SU-DHL-6 (cell line): ENCODE measurements around the gene CBY1.
A peak's percentile ranks its signal among the peaks of the same experiment; 100 is the strongest.

Experiments
- H2AFZ ChIP-seq: fragments of 200-600 bp; sonication (generic); 2 replicates; pipeline ENCODE4 v1.6.1; 2014; ENCODE audit warnings: low read depth, mild to moderate bottlenecking, moderate library complexity, mixed read lengths, antibody characterized with exemption, low read length; ENCODE audit not compliant: severe bottlenecking
- H3F3A ChIP-seq: fragments of 200-600 bp; shearing (Covaris generic); 2 replicates; pipeline ENCODE4 v1.6.0; 2016; ENCODE audit warnings: antibody characterized with exemption, mild to moderate bottlenecking; ENCODE audit not compliant: insufficient read depth
- H3K27ac ChIP-seq: fragments of 200-600 bp; sonication (generic); 2 replicates; pipeline ENCODE4 v1.5.1; 2016; ENCODE audit warnings: low read depth, mild to moderate bottlenecking, low read length, moderate library complexity, mixed read lengths
- H3K27me3 ChIP-seq: fragments of 200-600 bp; sonication (generic), shearing (Covaris generic); 2 replicates; pipeline ENCODE4 v1.6.0; 2014; ENCODE audit warnings: mild to moderate bottlenecking, low read length
- H3K36me3 ChIP-seq: fragments of 200-600 bp; sonication (generic); 2 replicates; pipeline ENCODE4 v1.6.1; 2014; ENCODE audit warnings: mild to moderate bottlenecking, low read length, mixed read lengths
- H3K4me2 ChIP-seq: fragments of 300-600, 200-600 bp; shearing (Covaris generic), sonication (generic); 2 replicates; pipeline ENCODE4 v1.6.0; 2014; ENCODE audit warnings: low read length, low read depth, mild to moderate bottlenecking; ENCODE audit not compliant: poor library complexity, severe bottlenecking
- H3K4me3 ChIP-seq: fragments of 200-600 bp; sonication (generic); 2 replicates; pipeline ENCODE4 v1.5.1; 2014; ENCODE audit warnings: antibody characterized with exemption, low read length, mild to moderate bottlenecking, mixed read lengths; ENCODE audit not compliant: insufficient read depth, poor library complexity, severe bottlenecking
- H3K79me2 ChIP-seq: fragments of 200-600 bp; sonication (generic); 2 replicates; pipeline ENCODE4 v1.6.1; 2014; ENCODE audit warnings: mild to moderate bottlenecking, low read length, moderate library complexity; ENCODE audit not compliant: insufficient read depth
- H3K9ac ChIP-seq: fragments of 200-600 bp; sonication (generic); 2 replicates; pipeline ENCODE4 v1.7.0; 2014; ENCODE audit warnings: mild to moderate bottlenecking, low read length
- H3K9me2 ChIP-seq: fragments of 200-600 bp; sonication (generic); replicated peaks from 2 replicates; pipeline ENCODE4 v1.6.1; 2014; ENCODE audit warnings: low read length; ENCODE audit not compliant: insufficient read depth
- H3K9me3 ChIP-seq: fragments of 200-600 bp; sonication (generic); 2 replicates; pipeline ENCODE4 v1.6.1; 2014; ENCODE audit warnings: low read length, mixed read lengths; ENCODE audit not compliant: insufficient read depth
- H4K20me1 ChIP-seq: fragments of 200-600 bp; sonication (generic); 2 replicates; pipeline ENCODE4 v1.6.1; 2014; ENCODE audit warnings: low read depth, mild to moderate bottlenecking, antibody characterized with exemption, low read length, moderate library complexity, mixed read lengths
- CTCF ChIP-seq: fragments of 200-600 bp; sonication (generic); IDR thresholded peaks from one replicate; pipeline ENCODE4 v1.5.1; 2017; ENCODE audit warnings: antibody characterized with exemption, mild to moderate bottlenecking, low read length, moderate library complexity; ENCODE audit not compliant: insufficient read depth, poor library complexity, severe bottlenecking
- EZH2phosphoT487 ChIP-seq: fragments of 200-600 bp; sonication (generic), shearing (Covaris generic); conservative IDR thresholded peaks from 2 replicates; pipeline ENCODE4 v1.6.1; 2018; ENCODE audit warnings: mild to moderate bottlenecking, antibody characterized with exemption, low read length, moderate library complexity, mixed read lengths

Gene CBY1

GRCh38 chr22:38700789-38701628 lies 44.6 kb downstream of the CBY1 start, which contains the start of gene JOSD1:
JOSD1 (minus strand) TSS chr22:38700943; CDS start chr22:38699987, 956 bp downstream.
- peak within 1 kb of the TSS; percentile 89 for H3K4me3 ChIP-seq
- H3K4me2 ChIP-seq, result peak within 1 kb of the TSS; percentile 100
- H3K9me2 ChIP-seq, result no peaks in the 10 kb centered on the region
- peaks cover 45% of the 10 kb centered on the region for H3K79me2 ChIP-seq
- peaks cover 8% of the 10 kb centered on the region; the same call in 1 of the 2 replicates for H3F3A ChIP-seq
- no peaks in the 10 kb centered on the region for H3K36me3 ChIP-seq
- H4K20me1 ChIP-seq, result no peaks in the 10 kb centered on the region
- H3K27me3 ChIP-seq, result no peaks in the 10 kb centered on the region
- no peaks in the 10 kb centered on the region for H3K9me3 ChIP-seq
- H3K9ac ChIP-seq, result peak within 1 kb of the TSS; percentile 98
- H2AFZ ChIP-seq, result peak within 1 kb of the TSS; percentile 78
- no peak for TF ChIP-seq EZH2phosphoT487
- no peak for TF ChIP-seq CTCF
- H3K27ac ChIP-seq, result peak within 1 kb of the TSS; percentile 73

GRCh38 chr22:38704654-38705234 lies 48.3 kb downstream of the CBY1 start:
- H3F3A ChIP-seq, result 0 out of 2 replicates have a peak, but pooled peaks cover 4% of the 10 kb centered on the region
- H3K4me2 ChIP-seq, result peak overlapping the region; percentile 80
- H3K9me2 ChIP-seq, result no peaks in the 10 kb centered on the region
- TF ChIP-seq EZH2phosphoT487, result no peak
- TF ChIP-seq CTCF, result no peak
- H3K79me2 ChIP-seq, result peaks cover 47% of the 10 kb centered on the region
- peak overlapping the region; percentile 60 for H3K9ac ChIP-seq
- H3K36me3 ChIP-seq, result no peaks in the 10 kb centered on the region
- H4K20me1 ChIP-seq, result peaks cover 5% of the 10 kb centered on the region; the same call in 1 of the 2 replicates
- H3K9me3 ChIP-seq, result no peaks in the 10 kb centered on the region
- H2AFZ ChIP-seq, result peak overlapping the region; percentile 66
- no peaks in the 10 kb centered on the region for H3K27me3 ChIP-seq
- H3K4me3 ChIP-seq, result peak overlapping the region; percentile 50
- peak overlapping the region; percentile 45 for H3K27ac ChIP-seq

DNA sequence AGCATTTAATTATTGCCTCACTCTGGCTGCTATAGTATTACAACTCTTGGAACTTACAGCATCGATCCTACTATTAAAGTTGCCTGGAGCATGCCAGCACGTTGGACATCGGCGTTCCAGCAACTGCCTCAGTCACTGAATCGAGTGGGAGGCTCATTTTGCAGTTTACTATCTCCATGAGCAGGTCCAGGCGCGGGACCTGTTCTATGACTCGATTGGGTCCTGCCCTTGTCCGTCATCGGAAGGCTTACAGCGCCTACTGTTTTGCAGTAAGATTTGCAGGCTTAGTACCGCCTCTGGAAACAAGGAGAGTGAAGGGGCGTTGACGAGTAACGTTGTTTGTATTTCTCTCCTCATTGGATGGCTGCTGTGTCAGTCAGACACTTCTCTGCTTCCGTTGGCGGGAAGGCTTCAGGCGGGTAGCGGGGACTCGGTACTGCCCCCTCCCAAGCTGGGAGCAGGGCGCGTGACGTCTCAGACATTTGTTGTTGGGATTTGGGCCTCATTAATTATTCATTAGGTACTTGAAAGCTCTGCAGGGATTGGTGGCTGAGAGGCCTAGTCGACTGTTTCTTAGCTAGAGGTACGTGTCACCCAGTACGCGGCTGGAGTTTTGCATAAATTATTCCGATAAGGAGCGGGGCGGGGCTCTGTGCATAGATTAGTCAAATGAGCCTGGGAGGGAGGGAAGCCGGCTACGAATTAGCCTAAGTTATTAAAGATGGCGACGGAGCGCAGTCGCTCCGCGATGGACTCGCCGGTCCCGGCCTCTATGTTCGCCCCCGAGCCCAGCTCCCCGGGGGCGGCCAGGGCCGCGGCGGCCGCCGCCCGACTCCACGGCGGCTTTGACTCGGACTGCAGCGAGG lies 49.0 kb downstream of the CBY1 start, which contains the start of gene GTPBP1:
GTPBP1 (plus strand) TSS at position 710 of the 866 bp plus-strand sequence; CDS start at position 722, 12 bp downstream.
- Histone ChIP-seq H3K9me2 (no peaks in the 10 kb centered on the region), H3K79me2 (peaks cover 47% of the 10 kb centered on the region), H3K27me3 (no peaks in the 10 kb centered on the region), H3F3A (0 out of 2 replicates have a peak, but pooled peaks cover 4% of the 10 kb centered on the region), H3K4me2 (peak within 1 kb of the TSS; percentile 80), H3K36me3 (no peaks in the 10 kb centered on the region), H4K20me1 (peaks cover 5% of the 10 kb centered on the region; the same call in 1 of the 2 replicates), H3K27ac (peak within 1 kb of the TSS; percentile 56), H3K4me3 (peak within 1 kb of the TSS; percentile 82), H3K9me3 (no peaks in the 10 kb centered on the region), H2AFZ (peak within 1 kb of the TSS; percentile 66), H3K9ac (peak within 1 kb of the TSS; percentile 83)
- TF ChIP-seq EZH2phosphoT487 (no peak), CTCF (no peak)
